ENCODE results near the gene PTPRU. TPM values are rescaled to one million over a fixed set of nuclear protein-coding genes. Genes with fewer than 3 reads are reported as not detected.
"Not testable (repeated sequence)": the region's sequence is repeated elsewhere in the genome, so short reads cannot be mapped to it uniquely, and the experiment has no call there.

The PTPRU gene
- total RNA-seq, 4 donors from 2014 or later: 15.0 to 46.7 (median 29.0) TPM

DNA sequence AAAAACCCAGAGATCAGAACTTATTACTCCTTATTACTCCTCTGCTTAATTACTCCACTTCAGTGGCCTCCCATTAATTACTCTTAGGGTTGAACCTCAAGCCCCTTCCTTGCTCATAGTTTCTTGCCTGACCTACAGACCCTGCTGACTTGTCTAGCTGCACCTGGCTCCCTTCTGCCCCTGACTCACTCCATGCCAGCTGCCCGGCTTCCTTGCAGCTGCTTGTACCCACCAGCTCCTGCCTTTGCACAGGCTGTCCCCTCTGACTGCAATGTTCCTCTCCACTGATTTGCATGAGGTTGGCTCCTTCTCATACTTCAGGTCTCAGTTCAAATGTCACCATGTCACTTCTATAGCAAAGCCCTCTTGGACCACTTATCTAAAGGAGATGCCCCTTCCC, 1.9 kb upstream of the PTPRU start:
- peaks cover 44% of the 10 kb centered on the region for H3K4me1 ChIP-seq
- H3K27me3 ChIP-seq: peaks cover 14% of the 10 kb centered on the region
- TF ChIP-seq EP300 (IDR thresholded peaks at IDR 0.05): no peak
- H3K36me3 ChIP-seq: no peaks in the 10 kb centered on the region
- DNase-seq (ENCODE audit: low spot score in 2 of 2): no peak
- H3K4me3 ChIP-seq: no peak overlapping the region
- H3K9me3 ChIP-seq: no peaks in the 10 kb centered on the region
- WGBS: 78% methylated on average over 1 of the region's 1 CpG
- H3K27ac ChIP-seq: no peak overlapping the region

DNA sequence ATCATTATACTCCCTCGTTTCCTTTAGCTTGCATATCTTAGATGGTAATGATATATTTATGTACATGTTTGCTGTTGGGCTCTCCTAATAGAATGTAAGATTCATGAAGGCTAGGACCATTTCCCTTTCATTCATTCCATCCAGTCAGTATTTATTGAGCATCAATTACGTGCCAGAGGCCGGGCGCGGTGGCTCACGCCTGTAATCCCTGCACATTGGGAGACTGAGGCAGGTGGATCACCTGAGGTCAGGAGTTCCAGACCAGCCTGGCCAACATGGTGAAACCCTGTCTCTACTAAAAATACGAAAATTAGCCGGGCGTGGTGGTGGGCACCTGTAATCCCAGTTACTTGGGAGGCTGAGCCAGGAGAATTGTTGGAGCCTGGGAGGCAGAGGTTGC, 1.4 kb upstream of the PTPRU start:
- H3K9me3 ChIP-seq; H3K36me3 ChIP-seq; DNase-seq (ENCODE audit: low spot score in 2 of 2); H3K4me3 ChIP-seq; H3K27ac ChIP-seq: not testable (repeated sequence)
- peaks cover 39% of the 10 kb centered on the region for H3K4me1 ChIP-seq
- WGBS: 93% methylated on average over 9 of the region's 9 CpGs
- H3K27me3 ChIP-seq: peaks cover 14% of the 10 kb centered on the region

DNA sequence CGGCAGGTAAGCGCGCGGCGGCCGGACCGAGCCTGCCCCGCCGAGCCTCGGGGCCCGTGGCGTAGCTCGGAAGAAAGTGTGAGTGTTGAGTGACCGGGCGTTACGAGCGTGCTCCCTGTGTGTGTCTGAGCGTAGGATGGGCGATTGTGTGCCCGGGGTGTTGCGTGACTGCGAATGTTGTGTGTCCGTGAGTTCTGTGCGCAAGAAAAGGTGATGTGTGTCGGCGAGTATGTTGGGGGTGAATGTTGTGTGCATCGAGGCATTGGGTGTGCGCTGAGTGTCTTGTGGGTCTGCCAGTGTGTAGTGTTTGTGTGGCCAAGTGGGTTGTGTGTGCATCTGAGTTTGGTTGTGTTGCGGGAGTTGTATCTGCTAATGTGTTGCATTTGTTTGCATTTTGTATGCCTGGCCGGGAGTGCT, 398 bp downstream of the PTPRU start:
- no peak for DNase-seq (ENCODE audit: low spot score in 2 of 2)
- H3K36me3 ChIP-seq: no peaks in the 10 kb centered on the region
- H3K4me3 ChIP-seq: peak overlapping the region; percentile 71
- H3K27me3 ChIP-seq: peaks cover 14% of the 10 kb centered on the region
- peak overlapping the region; percentile 76 for H3K27ac ChIP-seq
- TF ChIP-seq POLR2AphosphoS5 (IDR thresholded peaks at IDR 0.05): no peak
- no peak for TF ChIP-seq POLR2A (IDR thresholded peaks at IDR 0.05)
- TF ChIP-seq, protein P1, sequence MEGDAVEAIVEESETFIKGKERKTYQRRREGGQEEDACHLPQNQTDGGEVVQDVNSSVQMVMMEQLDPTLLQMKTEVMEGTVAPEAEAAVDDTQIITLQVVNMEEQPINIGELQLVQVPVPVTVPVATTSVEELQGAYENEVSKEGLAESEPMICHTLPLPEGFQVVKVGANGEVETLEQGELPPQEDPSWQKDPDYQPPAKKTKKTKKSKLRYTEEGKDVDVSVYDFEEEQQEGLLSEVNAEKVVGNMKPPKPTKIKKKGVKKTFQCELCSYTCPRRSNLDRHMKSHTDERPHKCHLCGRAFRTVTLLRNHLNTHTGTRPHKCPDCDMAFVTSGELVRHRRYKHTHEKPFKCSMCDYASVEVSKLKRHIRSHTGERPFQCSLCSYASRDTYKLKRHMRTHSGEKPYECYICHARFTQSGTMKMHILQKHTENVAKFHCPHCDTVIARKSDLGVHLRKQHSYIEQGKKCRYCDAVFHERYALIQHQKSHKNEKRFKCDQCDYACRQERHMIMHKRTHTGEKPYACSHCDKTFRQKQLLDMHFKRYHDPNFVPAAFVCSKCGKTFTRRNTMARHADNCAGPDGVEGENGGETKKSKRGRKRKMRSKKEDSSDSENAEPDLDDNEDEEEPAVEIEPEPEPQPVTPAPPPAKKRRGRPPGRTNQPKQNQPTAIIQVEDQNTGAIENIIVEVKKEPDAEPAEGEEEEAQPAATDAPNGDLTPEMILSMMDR (IDR thresholded peaks at IDR 0.05): no peak
- H3K9me3 ChIP-seq: no peaks in the 10 kb centered on the region
- peaks cover 28% of the 10 kb centered on the region for H3K4me1 ChIP-seq
- 2% methylated on average over 17 of the region's 30 CpGs for WGBS

DNA sequence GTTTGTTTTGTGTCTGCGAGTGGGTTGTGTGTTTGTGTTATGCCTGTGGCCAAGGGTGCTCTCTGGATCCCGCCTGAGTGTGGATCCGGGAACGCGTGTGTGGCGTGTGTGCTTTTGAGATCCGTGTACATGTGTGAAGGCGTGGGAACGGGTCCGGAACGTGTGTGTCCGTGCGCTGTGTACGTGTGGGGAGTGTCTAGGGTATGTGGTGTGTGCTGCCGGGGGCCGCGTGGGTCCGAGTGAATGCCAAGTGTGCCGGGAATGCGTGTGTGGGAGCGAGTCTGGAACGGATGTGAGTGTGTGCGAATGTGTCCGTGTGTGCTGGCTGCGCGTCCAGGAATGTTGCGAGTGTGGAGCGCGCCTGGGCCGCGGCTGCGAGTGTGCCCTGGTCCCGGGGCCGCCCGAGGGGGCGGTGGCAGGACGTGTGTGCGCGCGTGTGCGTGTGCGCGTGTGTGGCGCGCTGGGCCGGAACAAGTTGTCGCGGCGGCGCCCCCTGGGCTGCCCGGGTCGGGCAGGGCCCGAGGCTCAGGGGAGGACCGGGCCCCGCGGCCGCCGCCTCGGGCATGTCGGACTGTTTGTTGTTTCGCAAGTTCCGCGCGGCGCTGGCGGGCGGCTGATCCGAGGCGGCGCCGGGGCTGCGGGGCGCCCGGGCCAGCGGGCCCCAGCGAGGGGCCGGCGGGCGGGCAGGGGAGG, 953 bp downstream of the PTPRU start:
- TF ChIP-seq, protein P1 (IDR thresholded peaks at IDR 0.05): no peak
- TF ChIP-seq POLR2A (IDR thresholded peaks at IDR 0.05) (peak in 1 of 2 donors; percentile 15), POLR2AphosphoS5 (IDR thresholded peaks at IDR 0.05) (peak in 1 of 3 donors; percentile 4)
- H3K9me3 ChIP-seq: no peaks in the 10 kb centered on the region
- peak overlapping the region; percentile 71 for H3K4me3 ChIP-seq
- H3K36me3 ChIP-seq: no peaks in the 10 kb centered on the region
- peaks cover 14% of the 10 kb centered on the region for H3K27me3 ChIP-seq
- peak in 1 of 2 donors; percentile 69 for DNase-seq (ENCODE audit: low spot score in 2 of 2)
- H3K27ac ChIP-seq: peak overlapping the region; percentile 76
- WGBS: under 1% methylated on average over 45 of the region's 79 CpGs
- peaks cover 28% of the 10 kb centered on the region for H3K4me1 ChIP-seq

DNA sequence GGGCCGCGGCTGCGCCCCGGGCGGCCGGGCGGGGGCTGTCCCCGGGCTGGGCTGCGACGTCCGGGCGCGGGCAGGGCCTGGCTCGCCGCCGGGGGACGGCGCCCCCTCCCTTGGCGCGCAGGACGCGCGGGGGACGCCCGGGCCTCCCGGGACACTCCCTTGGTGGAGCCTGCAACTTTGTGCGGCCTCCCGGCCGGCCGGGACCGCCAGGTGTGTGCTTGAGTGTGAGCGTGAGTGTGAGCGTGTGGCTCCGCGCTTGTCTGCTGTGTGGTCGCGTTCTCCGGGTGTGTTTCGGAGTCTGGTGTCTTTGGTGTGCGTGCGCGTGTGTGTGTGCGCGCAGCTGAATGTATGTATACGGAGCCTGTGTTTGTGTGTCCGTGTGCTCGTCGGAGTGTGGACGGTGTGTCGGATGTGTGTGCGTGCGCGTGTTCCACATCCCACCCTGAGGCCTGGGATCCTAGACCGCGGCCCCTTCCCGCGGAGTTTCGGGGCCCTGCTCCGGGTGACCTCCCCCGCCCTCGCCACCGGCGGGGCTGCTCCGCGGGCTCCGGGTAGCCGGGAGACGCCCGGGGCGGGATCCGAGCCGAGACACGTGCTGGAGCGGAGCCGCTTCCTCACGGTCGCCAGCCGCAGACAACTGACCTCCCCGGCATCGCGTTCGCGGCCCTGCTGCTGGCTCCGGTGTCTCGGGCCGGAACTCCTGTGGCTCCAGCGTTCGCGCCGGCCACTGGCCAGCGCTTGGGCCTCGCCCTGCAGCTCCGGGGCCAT, 1.7 kb downstream of the PTPRU start:
- H3K4me1 ChIP-seq: peaks cover 28% of the 10 kb centered on the region
- DNase-seq (ENCODE audit: low spot score in 2 of 2): peak in 1 of 2 donors; percentile 74
- 0% methylated on average over 6 of the region's 93 CpGs for WGBS
- H3K27me3 ChIP-seq: peaks cover 14% of the 10 kb centered on the region
- no peaks in the 10 kb centered on the region for H3K36me3 ChIP-seq
- peak overlapping the region; percentile 71 for H3K4me3 ChIP-seq
- H3K9me3 ChIP-seq: no peaks in the 10 kb centered on the region
- no peak for TF ChIP-seq EP300 (IDR thresholded peaks at IDR 0.05)
- TF ChIP-seq, protein P1 (IDR thresholded peaks at IDR 0.05): no peak
- no peak for TF ChIP-seq POLR2A (IDR thresholded peaks at IDR 0.05)
- TF ChIP-seq POLR2AphosphoS5 (IDR thresholded peaks at IDR 0.05): no peak
- peak overlapping the region; percentile 76 for H3K27ac ChIP-seq

DNA sequence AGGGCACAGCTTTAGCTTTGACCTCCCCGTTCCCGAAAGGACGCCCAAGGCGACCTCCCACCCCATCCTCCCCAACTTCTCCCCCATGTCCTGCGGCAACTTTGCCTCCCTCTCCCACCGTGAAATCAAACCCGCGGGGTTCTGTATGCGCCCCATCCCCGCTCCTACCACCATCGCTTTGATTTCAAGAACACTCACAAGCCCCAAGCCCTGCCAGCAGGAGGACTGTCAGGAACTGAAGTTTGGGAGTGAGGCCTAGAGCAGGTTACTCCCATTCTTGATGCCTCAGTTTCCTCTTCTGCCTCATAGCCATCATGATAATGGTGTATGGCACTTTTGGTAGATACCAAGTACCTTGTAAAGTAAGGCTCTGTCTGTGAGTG, 2.3 kb downstream of the PTPRU start:
- Histone ChIP-seq H3K4me1 (peaks cover 28% of the 10 kb centered on the region), H3K27ac (peak overlapping the region; percentile 76), H3K4me3 (peak overlapping the region; percentile 71), H3K9me3 (no peaks in the 10 kb centered on the region), H3K27me3 (peaks cover 14% of the 10 kb centered on the region), H3K36me3 (no peaks in the 10 kb centered on the region)
- no peak for TF ChIP-seq POLR2A (IDR thresholded peaks at IDR 0.05)
- WGBS: 33% methylated on average over 11 of the region's 11 CpGs
- DNase-seq (ENCODE audit: low spot score in 2 of 2): no peak

Data from suprapubic skin (tissue), 4 donors.